ENCODE measurements around the gene ZNF283.

ZNF283 gene

DNA sequence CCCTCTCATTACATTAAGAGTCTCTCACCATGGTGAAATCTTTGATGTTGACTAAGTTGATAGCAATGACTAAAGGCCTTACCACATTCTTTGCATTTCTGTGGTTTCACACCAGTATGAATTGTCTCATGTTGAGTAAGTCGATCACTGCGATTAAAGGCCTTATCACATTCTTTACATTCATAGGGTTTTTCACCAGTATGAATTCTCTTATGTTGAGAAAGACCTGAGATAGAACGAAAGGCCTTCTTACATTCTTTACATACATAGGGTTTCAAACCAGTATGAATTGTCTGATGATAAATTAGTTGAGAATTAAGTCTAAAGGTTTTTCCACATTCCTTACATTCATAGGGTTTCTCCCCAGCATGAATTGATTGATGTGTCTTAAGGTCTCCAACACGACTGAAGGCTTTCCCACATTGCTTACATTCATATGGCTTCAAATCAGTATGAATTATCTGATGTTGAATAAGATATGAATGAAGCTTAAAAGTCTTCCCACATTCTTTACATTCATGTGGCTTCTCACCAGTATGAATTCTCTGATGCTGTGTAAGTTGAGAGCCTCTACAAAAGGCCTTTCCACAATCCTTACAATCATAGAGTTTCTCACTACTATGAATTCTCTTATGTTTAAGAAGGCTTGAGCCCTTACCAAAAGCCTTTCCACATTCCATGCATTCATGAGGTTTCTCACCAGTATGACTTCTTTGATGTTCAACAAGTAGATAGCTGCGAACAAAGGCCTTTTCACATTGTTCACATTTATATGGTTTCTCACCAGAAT, 45.6 kb downstream of the ZNF283 start:
- H3K4me3 ChIP-seq (ENCODE audit: low read depth in 1 of 2, low read length in 2 of 2), result peak overlapping the region in 1 of 2 donors; percentile 54
- H3K9me3 ChIP-seq (ENCODE audit: control insufficient read depth in 1 of 2, low read length in 2 of 2), result peaks cover 73 to 75% of the 10 kb centered on the region in 2 donors
- no peaks in the 10 kb centered on the region for H3K27me3 ChIP-seq (ENCODE audit: low read depth, low read length)
- no peak overlapping the region for H3K27ac ChIP-seq (ENCODE audit: low read length)
- H3K4me1 ChIP-seq (ENCODE audit: control insufficient read depth in 1 of 2, insufficient read depth in 2 of 2, low read length in 2 of 2), result no peaks in the 10 kb centered on the region
- H3K36me3 ChIP-seq (ENCODE audit: control insufficient read depth in 1 of 2, insufficient read depth in 2 of 2, low read length in 2 of 2), result peaks cover 0 to 56% of the 10 kb centered on the region in 2 donors

DNA sequence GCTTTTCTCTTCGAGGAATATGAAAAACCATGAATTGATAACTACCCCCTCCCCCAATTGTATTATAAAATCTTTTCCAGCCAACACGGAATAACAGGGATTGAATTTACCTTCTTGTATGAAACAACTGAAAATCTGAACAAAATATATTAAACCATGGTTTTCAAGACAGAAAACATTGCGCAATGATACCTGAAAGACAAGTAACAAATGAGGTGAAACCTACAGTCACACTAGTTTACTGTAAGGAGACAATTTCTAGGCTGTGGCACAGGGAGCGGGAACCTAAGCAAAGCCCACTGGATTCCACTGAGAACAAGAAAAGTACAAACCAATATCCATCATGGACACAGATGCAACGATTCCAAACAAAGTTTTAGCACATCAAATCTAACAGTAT, 53.4 kb downstream of the ZNF283 start:
- Histone ChIP-seq H3K27ac (ENCODE audit: low read length) (no peak overlapping the region), H3K36me3 (ENCODE audit: control insufficient read depth in 1 of 2, insufficient read depth in 2 of 2, low read length in 2 of 2) (peaks cover 8 to 61% of the 10 kb centered on the region in 2 donors), H3K4me1 (ENCODE audit: control insufficient read depth in 1 of 2, insufficient read depth in 2 of 2, low read length in 2 of 2) (no peaks in the 10 kb centered on the region), H3K27me3 (ENCODE audit: low read depth, low read length) (no peaks in the 10 kb centered on the region), H3K4me3 (ENCODE audit: low read depth in 1 of 2, low read length in 2 of 2) (peak overlapping the region in 1 of 2 donors; percentile 10), H3K9me3 (ENCODE audit: control insufficient read depth in 1 of 2, low read length in 2 of 2) (peaks cover 54 to 72% of the 10 kb centered on the region in 2 donors)

DNA sequence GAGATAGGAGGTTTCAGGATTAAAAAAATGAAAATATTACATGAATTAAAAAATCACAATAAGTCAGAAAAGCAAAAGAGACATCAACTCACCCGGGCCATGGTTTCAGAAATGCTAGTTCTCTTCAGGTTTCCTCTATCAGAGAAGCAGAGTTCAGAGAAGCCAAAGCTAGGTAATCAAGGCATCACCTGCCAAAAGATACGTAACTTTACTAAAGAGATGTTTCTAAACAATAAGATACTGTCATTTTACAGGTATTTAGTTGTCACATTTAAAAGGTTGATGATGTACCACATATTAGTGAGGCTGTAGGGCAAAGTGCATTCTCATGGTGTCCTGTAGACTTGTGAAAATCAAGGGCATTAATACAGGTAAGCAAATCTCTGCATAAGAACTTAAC, 56.7 kb downstream of the ZNF283 start, which contains the start of gene ZNF404:
Gene ZNF404, minus strand, starts transcription at position 101 of the 400 bp plus-strand sequence.
- Histone ChIP-seq H3K27ac (ENCODE audit: low read length) (no peak within 1 kb of the TSS), H3K36me3 (ENCODE audit: control insufficient read depth in 1 of 2, insufficient read depth in 2 of 2, low read length in 2 of 2) (peaks cover 4 to 43% of the 10 kb centered on the region in 2 donors), H3K4me1 (ENCODE audit: control insufficient read depth in 1 of 2, insufficient read depth in 2 of 2, low read length in 2 of 2) (no peaks in the 10 kb centered on the region), H3K4me3 (ENCODE audit: low read depth in 1 of 2, low read length in 2 of 2) (peak within 1 kb of the TSS; percentile 30 to 51), H3K27me3 (ENCODE audit: low read depth, low read length) (no peaks in the 10 kb centered on the region), H3K9me3 (ENCODE audit: control insufficient read depth in 1 of 2, low read length in 2 of 2) (peaks cover 40 to 71% of the 10 kb centered on the region in 2 donors)

DNA sequence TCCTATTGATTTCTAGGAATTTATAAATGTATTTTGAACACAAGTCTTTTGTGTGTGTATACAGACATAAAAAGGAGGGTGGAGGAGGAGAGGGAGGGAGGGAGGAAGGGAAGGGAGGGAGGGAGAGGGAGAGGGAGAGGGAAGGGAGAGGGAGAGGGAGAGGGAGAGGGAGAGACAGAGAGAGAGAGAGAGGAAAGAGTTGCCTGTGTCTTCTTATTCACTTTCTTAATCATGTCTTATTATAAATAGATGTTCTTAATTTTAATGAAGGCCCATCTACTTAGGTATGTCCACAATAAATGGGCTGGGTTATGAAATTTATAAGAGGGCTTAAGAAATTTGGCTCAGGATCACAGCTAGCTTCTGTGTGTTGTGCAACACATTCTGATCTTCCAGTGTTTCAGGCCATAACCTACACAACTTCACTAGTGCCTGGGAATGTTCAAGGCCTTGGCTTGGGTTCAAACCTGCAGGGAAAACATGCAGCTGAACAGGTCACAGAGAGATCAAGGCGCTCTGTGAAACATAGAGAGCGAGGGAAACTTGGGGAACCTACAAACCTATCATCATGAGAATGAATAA, 68.7 kb downstream of the ZNF283 start:
- Histone ChIP-seq H3K9me3 (ENCODE audit: control insufficient read depth in 1 of 2, low read length in 2 of 2) (peaks cover 42 to 43% of the 10 kb centered on the region in 2 donors), H3K27ac (ENCODE audit: low read length) (no peak overlapping the region), H3K36me3 (ENCODE audit: control insufficient read depth in 1 of 2, insufficient read depth in 2 of 2, low read length in 2 of 2) (peaks cover 4 to 27% of the 10 kb centered on the region in 2 donors), H3K4me1 (ENCODE audit: control insufficient read depth in 1 of 2, insufficient read depth in 2 of 2, low read length in 2 of 2) (no peaks in the 10 kb centered on the region), H3K4me3 (ENCODE audit: low read depth in 1 of 2, low read length in 2 of 2) (no peak overlapping the region), H3K27me3 (ENCODE audit: low read depth, low read length) (no peaks in the 10 kb centered on the region)
